Keratinocyte (primary cell): Measurements from ENCODE around the gene WNT7A. TPM values are rescaled to one million over a fixed set of nuclear protein-coding genes. Genes with fewer than 3 reads are reported as not detected.

Experiments used
- DNase-seq: peaks from one replicate; pipeline ENCODE4 v3.0.0-alpha.2; 2011; ENCODE audit warnings: low read depth, missing footprints, low spot score
- FAIRE-seq: peaks from 2 replicates; lab custom pipeline; 2011; peaks lifted over from hg19 to GRCh38; lab: Jason Lieb, UNC
- H2AFZ ChIP-seq: 2 replicates; pipeline ENCODE4 v1.6.0; 2012; ENCODE audit warnings: low read length, control low read depth, inconsistent platforms; ENCODE audit not compliant: control insufficient read depth
- H3K27ac ChIP-seq: 2 replicates; pipeline ENCODE4 v1.5.1; 2011; ENCODE audit warnings: low read length; ENCODE audit not compliant: control insufficient read depth, insufficient read depth
- H3K27me3 ChIP-seq: 3 replicates; pipeline ENCODE4 v1.6.0; 2011; ENCODE audit warnings: low read length; ENCODE audit not compliant: control insufficient read depth, insufficient read depth; ENCODE audit errors: extremely low read depth
- H3K36me3 ChIP-seq, 2 experiments: 2 replicates in 1 of 2; 3 replicates in 1 of 2; pipeline ENCODE4 v1.5.1; 2011; ENCODE audit warnings: low read length in 2 of 2, mild to moderate bottlenecking in 1 of 2; ENCODE audit not compliant: control insufficient read depth in 2 of 2, insufficient read depth in 2 of 2; ENCODE audit errors: extremely low read depth in 1 of 2
- H3K4me1 ChIP-seq: 3 replicates; pipeline ENCODE4 v1.5.1; 2011; ENCODE audit warnings: low read length; ENCODE audit not compliant: control insufficient read depth, insufficient read depth; ENCODE audit errors: extremely low read depth
- H3K4me2 ChIP-seq: 3 replicates; pipeline ENCODE4 v1.6.0; 2011; ENCODE audit warnings: low read depth, low read length; ENCODE audit not compliant: control insufficient read depth, insufficient read depth; ENCODE audit errors: extremely low read depth
- H3K4me3 ChIP-seq, 3 experiments: fragments of 200-600 bp in 1 of 3; sonication (generic) in 1 of 3; 2 replicates in 2 of 3; 3 replicates in 1 of 3; pipeline ENCODE4 v1.5.1; 2011 to 2016; ENCODE audit warnings: low read length in 3 of 3, mild to moderate bottlenecking in 3 of 3, control low read depth in 2 of 3, inconsistent platforms in 1 of 3, low read depth in 1 of 3, mixed read lengths in 1 of 3, mixed run types in 1 of 3, moderate library complexity in 1 of 3; ENCODE audit not compliant: control insufficient read depth in 2 of 3, insufficient read depth in 2 of 3; ENCODE audit errors: extremely low read depth in 1 of 3
- H3K79me2 ChIP-seq: 2 replicates; pipeline ENCODE4 v1.6.0; 2012; ENCODE audit warnings: low read length; ENCODE audit not compliant: control insufficient read depth, insufficient read depth
- H3K9ac ChIP-seq: 3 replicates; pipeline ENCODE4 v1.6.0; 2011; ENCODE audit warnings: low read length; ENCODE audit not compliant: control insufficient read depth, insufficient read depth; ENCODE audit errors: extremely low read depth
- H3K9me1 ChIP-seq: 3 replicates; pipeline ENCODE4 v1.6.0; 2011; ENCODE audit warnings: low read length; ENCODE audit not compliant: control insufficient read depth, insufficient read depth; ENCODE audit errors: extremely low read depth
- H3K9me3 ChIP-seq: 2 replicates; pipeline ENCODE4 v1.5.1; 2012; ENCODE audit warnings: low read depth, low read length; ENCODE audit not compliant: control insufficient read depth
- H4K20me1 ChIP-seq: 3 replicates; pipeline ENCODE4 v1.6.0; 2011; ENCODE audit warnings: low read length; ENCODE audit not compliant: control insufficient read depth, insufficient read depth; ENCODE audit errors: extremely low read depth
- CTCF ChIP-seq, 3 experiments: IDR thresholded peaks in 1 of 3; conservative IDR thresholded peaks in 1 of 3; optimal IDR thresholded peaks in 1 of 3; 2 replicates in 2 of 3; 3 replicates in 1 of 3; pipeline versions ENCODE3 to v1.5.1; 2011; ENCODE audit warnings: low read length in 3 of 3, mild to moderate bottlenecking in 3 of 3, moderate library complexity in 2 of 3, control low read depth in 1 of 3, inconsistent platforms in 1 of 3; ENCODE audit not compliant: insufficient read depth in 2 of 3; ENCODE audit errors: extremely low read depth in 1 of 3
- EZH2 ChIP-seq: IDR thresholded peaks from one replicate; pipeline ENCODE4 v1.6.1; 2012; ENCODE audit warnings: inconsistent platforms, mild to moderate bottlenecking, low read length, moderate library complexity
- dilution Hi-C: fragments of 300-500 bp; cut with MboI; formaldehyde crosslinking; loops from one replicate; pipeline ENCODE4 v1.7.0; 2020; ENCODE audit warnings: low sequenced_read_pairs; ENCODE audit not compliant: extremely low pct_ligation_motif_present
- polyA plus RNA-seq, 5 experiments: library from polyadenylated mRNA; depleted of rRNA in 3 of 5; stranded (reverse) in 3 of 5; stranded (forward) in 1 of 5; unstranded in 1 of 5; fragments of >200 nt; gene quantifications; 1 replicate in 1 of 5; 2 replicates in 3 of 5; 3 replicates in 1 of 5; pipeline versions ENCODE4 v1.2.1 to v1.2.3, GENCODE V29; 2011 to 2012; ENCODE audit warnings: missing spikeins in 2 of 5, low read depth in 1 of 5, low replicate concordance in 1 of 5

WNT7A gene
- polyA plus RNA-seq, 1 donor (not counting 4 experiments of a cell fraction or from before 2014, with no cell fraction given), result 20.3 TPM

- Histone ChIP-seq H3K36me3 (peaks cover 10 to 54% of the 10 kb centered on the region in 2 experiments), H3K27me3 (no peaks in the 10 kb centered on the region), H3K79me2 (peaks cover 79% of the 10 kb centered on the region), H3K4me1 (peaks cover 72% of the 10 kb centered on the region), H3K4me2 (no peak overlapping the region), H3K27ac (peak overlapping the region; percentile 82), H4K20me1 (no peaks in the 10 kb centered on the region), H3K9me3 (peaks cover 16% of the 10 kb centered on the region), H2AFZ (no peak overlapping the region), H3K9me1 (peaks cover 10% of the 10 kb centered on the region), H3K9ac (no peak overlapping the region), H3K4me3 (no peak overlapping the region)
- dilution Hi-C loops, result no loop called here
- DNase-seq, result no peak
- no peak for TF ChIP-seq EZH2
- TF ChIP-seq CTCF (optimal IDR thresholded peaks at IDR 0.05 in 1 of 3, IDR thresholded peaks at IDR 0.05 in 1 of 3, conservative IDR thresholded peaks at IDR 0.05 in 1 of 3; ENCODE audit: extremely low read depth in 1 of 3, insufficient read depth in 2 of 3, low read length in 3 of 3), result no peak
- no peak for FAIRE-seq
These were observed 56.2 kb downstream of the WNT7A start for GRCh38 chr3:13823692-13824091.

GRCh38 chr3:13822871-13823585 lies 56.8 kb downstream of the WNT7A start:
- Histone ChIP-seq H3K79me2 (peaks cover 74% of the 10 kb centered on the region), H3K9ac (no peak overlapping the region), H3K36me3 (peaks cover 13 to 51% of the 10 kb centered on the region in 2 experiments), H2AFZ (no peak overlapping the region), H4K20me1 (no peaks in the 10 kb centered on the region), H3K27ac (no peak overlapping the region), H3K4me2 (no peak overlapping the region), H3K4me1 (peaks cover 66% of the 10 kb centered on the region), H3K27me3 (no peaks in the 10 kb centered on the region), H3K9me1 (peaks cover 7% of the 10 kb centered on the region), H3K4me3 (no peak overlapping the region), H3K9me3 (peaks cover 18% of the 10 kb centered on the region)
- dilution Hi-C loops, result no loop called here
- FAIRE-seq, result no peak
- DNase-seq, result no peak
- TF ChIP-seq EZH2 (no peak), CTCF (optimal IDR thresholded peaks at IDR 0.05 in 1 of 3, IDR thresholded peaks at IDR 0.05 in 1 of 3, conservative IDR thresholded peaks at IDR 0.05 in 1 of 3; ENCODE audit: extremely low read depth in 1 of 3, insufficient read depth in 2 of 3, low read length in 3 of 3) (no peak)
